Measurements from ENCODE around the gene NUDT3.
"Not testable (repeated sequence)": the region's sequence is repeated elsewhere in the genome, so short reads cannot be mapped to it uniquely, and the experiment has no call there.

The NUDT3 gene

DNA sequence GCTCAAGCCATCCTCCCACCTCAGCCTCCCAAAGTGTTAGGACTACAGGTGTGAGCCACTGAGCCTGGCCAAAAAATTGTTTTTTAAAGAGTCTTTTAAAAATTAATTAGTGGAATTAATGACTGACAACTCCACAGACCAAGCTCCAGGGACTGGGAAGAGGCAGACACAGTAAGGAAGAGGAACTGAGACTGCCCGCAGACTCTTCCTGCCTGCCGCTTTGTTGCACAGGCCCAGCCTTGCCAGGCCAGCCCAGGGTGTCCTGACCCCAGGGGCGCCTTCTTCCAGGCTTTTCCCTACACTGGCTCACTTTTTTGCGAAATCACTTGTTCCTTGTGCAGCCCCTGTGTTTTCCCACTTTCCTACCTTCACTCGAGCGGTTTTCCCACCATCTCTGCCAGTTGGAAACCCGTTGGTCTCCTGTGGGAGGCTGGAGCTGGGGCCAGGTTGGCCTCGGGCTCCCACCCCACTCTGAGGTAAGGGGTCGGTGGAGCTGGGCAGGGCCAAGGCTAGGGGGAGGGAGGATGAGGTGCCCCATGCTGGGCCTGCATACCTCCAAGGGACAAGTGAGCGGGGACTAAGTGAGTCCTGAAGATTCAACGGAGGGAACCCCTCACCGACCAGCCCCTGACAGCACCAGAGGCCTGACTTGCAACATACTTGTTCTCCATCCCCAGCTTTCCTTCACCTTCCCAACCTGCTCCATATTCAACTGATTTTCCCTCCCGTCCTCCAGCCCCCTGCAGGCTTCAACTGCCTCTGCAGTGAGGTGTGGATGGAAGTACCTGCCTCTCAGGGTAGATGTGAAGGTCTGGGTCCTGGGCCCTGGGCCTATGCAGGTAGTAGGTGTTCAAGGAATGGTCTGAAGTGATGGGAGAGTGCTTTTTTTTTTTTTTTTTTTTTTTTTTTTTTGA lies 120.2 kb downstream of the NUDT3 start:
- DNase-seq (ENCODE audit: extremely low read depth, insufficient read length), result no peak
- Histone ChIP-seq H3K27me3 (replicated peaks; ENCODE audit: control insufficient read depth, insufficient read depth, low read length) (no peaks in the 10 kb centered on the region), H3K4me3 (replicated peaks; ENCODE audit: low read depth, low read length) (no peak overlapping the region), H3K36me3 (ENCODE audit: control insufficient read depth, insufficient read depth, low read length) (no peaks in the 10 kb centered on the region)
- TF ChIP-seq, protein P1, sequence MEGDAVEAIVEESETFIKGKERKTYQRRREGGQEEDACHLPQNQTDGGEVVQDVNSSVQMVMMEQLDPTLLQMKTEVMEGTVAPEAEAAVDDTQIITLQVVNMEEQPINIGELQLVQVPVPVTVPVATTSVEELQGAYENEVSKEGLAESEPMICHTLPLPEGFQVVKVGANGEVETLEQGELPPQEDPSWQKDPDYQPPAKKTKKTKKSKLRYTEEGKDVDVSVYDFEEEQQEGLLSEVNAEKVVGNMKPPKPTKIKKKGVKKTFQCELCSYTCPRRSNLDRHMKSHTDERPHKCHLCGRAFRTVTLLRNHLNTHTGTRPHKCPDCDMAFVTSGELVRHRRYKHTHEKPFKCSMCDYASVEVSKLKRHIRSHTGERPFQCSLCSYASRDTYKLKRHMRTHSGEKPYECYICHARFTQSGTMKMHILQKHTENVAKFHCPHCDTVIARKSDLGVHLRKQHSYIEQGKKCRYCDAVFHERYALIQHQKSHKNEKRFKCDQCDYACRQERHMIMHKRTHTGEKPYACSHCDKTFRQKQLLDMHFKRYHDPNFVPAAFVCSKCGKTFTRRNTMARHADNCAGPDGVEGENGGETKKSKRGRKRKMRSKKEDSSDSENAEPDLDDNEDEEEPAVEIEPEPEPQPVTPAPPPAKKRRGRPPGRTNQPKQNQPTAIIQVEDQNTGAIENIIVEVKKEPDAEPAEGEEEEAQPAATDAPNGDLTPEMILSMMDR (IDR thresholded peaks at IDR 0.05; ENCODE audit: insufficient read depth, low read length, poor library complexity, severe bottlenecking), result peak; percentile 9

DNA sequence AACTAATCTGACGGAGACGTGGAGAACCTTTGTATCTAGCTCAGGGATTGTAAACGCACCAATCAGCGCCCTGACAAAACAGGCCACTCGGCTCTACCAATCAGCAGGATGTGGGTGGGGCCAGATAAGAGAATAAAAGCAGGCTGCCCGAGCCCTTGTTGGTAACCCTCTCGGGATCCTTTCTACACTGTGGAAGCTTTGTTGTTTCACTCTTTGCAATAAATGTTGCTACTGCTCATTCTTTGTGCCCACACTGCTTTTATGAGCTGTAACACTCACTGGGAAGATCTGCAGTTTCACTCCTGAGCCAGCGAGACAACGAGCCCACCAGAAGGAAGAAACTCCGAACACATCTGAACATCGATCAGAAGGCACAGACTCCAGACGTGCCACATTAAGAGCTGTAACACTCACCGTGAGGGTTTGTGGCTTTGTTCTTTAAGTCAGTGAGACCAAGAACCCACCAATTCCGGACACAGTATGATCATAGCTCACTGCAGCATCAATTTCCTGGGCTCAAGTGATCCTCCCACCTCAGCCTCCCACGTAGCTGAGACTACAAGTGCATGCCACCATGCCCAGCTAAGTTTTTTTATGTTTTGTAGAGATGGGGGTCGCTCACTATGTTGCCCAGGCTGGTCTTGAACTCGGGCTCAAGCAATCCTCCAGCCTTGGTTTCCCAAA lies 122.7 kb downstream of the NUDT3 start:
- not testable (repeated sequence) for H3K4me3 ChIP-seq (replicated peaks; ENCODE audit: low read depth, low read length); H3K36me3 ChIP-seq (ENCODE audit: control insufficient read depth, insufficient read depth, low read length); H3K27me3 ChIP-seq (replicated peaks; ENCODE audit: control insufficient read depth, insufficient read depth, low read length); DNase-seq (ENCODE audit: extremely low read depth, insufficient read length)

DNA sequence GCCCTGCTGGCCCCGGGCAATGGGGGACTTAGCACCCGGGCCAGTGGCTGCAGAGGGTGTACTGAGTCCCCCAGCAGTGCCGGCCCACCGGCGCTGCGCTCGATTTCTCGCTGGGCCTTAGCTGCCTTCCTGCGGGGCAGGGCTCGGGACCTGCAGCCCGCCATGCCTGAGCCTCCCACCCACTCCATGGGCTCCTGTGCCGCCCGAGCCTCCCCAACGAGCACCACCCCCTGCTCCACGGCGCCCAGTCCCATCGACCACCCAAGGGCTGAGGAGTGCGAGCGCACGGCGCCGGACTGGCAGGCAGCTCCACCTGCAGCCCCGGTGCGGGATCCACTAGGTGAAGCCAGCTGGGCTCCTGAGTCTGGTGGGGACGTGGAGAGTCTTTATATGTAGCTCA lies 123.3 kb downstream of the NUDT3 start:
- not testable (repeated sequence) for H3K36me3 ChIP-seq (ENCODE audit: control insufficient read depth, insufficient read depth, low read length); DNase-seq (ENCODE audit: extremely low read depth, insufficient read length); H3K27me3 ChIP-seq (replicated peaks; ENCODE audit: control insufficient read depth, insufficient read depth, low read length); H3K4me3 ChIP-seq (replicated peaks; ENCODE audit: low read depth, low read length)

DNA sequence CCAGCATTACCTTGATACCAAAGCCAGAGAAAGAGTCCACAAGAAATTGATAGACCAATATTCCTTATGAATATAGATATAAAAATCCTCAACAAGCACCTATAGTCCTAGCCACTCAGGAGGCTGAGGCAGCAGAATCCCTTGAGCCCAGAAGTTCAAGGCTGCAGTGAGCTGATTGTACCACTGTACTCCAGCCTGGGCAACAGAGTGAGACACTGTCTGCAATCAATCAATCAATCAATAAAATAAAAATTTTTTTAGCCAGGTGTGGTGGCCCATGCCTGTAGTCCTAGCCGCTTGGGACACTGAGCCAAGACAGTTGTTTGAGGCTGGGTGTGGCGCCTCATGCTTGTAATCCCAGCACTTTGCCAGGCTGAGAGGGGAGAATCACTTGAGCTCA lies 124.7 kb downstream of the NUDT3 start:
- H3K36me3 ChIP-seq (ENCODE audit: control insufficient read depth, insufficient read depth, low read length), result no peaks in the 10 kb centered on the region
- no peak overlapping the region for H3K4me3 ChIP-seq (replicated peaks; ENCODE audit: low read depth, low read length)
- TF ChIP-seq, protein P1 (IDR thresholded peaks at IDR 0.05; ENCODE audit: insufficient read depth, low read length, poor library complexity, severe bottlenecking), result no peak
- no peaks in the 10 kb centered on the region for H3K27me3 ChIP-seq (replicated peaks; ENCODE audit: control insufficient read depth, insufficient read depth, low read length)
- no peak for DNase-seq (ENCODE audit: extremely low read depth, insufficient read length)

DNA sequence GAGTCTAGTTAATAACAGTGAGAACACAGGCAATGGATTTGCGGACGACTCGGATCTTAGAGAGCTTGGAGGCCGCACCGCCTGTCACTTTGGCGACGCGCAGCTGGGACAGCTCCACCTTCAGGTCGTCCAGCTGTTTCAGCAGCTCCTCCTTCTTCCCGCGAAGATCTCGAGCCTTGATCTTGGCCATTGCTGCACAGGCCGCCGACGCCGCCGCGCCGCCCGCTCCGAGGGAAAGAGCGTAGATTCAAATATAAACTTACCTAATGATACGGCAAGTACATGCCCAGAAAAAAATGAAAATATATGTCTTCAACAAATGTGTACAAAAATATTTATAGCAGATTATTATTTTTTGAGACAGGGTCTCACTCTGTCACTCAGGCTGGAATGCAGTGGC lies 129.0 kb downstream of the NUDT3 start:
- H3K36me3 ChIP-seq (ENCODE audit: control insufficient read depth, insufficient read depth, low read length); DNase-seq (ENCODE audit: extremely low read depth, insufficient read length); H3K4me3 ChIP-seq (replicated peaks; ENCODE audit: low read depth, low read length); H3K27me3 ChIP-seq (replicated peaks; ENCODE audit: control insufficient read depth, insufficient read depth, low read length): not testable (repeated sequence)

DNA sequence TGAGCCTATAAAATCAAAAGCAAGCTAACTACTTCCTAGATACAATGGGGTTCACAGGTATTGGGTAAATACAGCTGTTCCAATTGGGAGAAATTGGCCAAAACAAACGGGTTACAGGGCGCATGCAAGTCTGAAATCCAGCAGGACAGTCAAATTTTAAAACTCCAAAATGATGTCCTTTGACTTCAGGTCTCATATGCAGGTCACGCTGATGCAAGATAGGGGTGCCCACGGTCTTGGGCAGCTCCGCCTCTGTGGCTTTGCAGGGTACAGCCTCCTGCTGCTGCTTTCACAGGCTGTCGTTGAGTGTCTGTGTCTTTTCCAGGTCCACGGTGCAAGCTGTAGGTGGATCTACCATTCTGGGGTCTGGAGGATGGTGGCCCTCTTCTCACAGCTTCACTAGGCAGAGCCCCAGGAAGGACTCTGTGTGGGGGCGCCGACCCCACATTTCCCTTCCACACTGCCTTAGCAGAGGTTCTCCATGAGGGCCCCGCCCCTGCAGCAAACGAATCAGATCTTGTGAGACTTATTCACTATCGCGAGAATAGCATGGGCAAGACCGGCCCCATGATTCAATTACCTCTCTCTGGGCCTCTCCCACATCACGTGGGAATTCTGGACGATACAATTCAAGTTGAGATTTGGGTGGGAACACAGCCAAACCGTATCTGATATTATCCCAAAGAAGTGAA lies 131.7 kb downstream of the NUDT3 start:
- Histone ChIP-seq H3K4me3 (replicated peaks; ENCODE audit: low read depth, low read length) (no peak overlapping the region), H3K36me3 (ENCODE audit: control insufficient read depth, insufficient read depth, low read length) (no peaks in the 10 kb centered on the region), H3K27me3 (replicated peaks; ENCODE audit: control insufficient read depth, insufficient read depth, low read length) (no peaks in the 10 kb centered on the region)
- TF ChIP-seq, protein P1 (IDR thresholded peaks at IDR 0.05; ENCODE audit: insufficient read depth, low read length, poor library complexity, severe bottlenecking), result no peak
- no peak for DNase-seq (ENCODE audit: extremely low read depth, insufficient read length)

DNA sequence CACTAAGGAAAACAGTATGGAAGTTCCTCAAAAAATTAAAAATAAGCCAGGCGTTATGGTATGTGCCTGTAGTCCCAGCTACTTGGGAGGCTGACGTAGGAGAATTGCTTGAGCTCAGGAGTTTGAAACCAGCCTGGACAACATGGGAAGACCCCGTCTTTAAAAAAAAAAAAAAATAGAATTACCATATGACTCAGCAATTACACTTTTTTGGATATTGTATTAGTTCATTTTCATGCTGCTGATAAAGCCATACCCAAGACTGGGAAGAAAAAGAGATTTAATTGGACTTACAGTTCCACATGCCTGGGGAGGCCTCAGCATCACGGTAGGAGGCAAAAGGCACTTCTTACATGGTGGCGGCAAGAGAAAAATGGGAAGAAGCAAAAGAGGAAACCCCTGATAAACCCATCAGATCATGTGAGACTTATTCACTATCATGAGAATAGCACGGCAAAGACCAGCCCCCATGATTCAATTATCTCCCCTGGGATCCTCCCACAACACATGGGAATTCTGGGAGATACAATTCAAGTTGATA lies 132.9 kb downstream of the NUDT3 start:
- no peak for DNase-seq (ENCODE audit: extremely low read depth, insufficient read length)
- Histone ChIP-seq H3K4me3 (replicated peaks; ENCODE audit: low read depth, low read length) (no peak overlapping the region), H3K36me3 (ENCODE audit: control insufficient read depth, insufficient read depth, low read length) (no peaks in the 10 kb centered on the region), H3K27me3 (replicated peaks; ENCODE audit: control insufficient read depth, insufficient read depth, low read length) (no peaks in the 10 kb centered on the region)
- TF ChIP-seq, protein P1 (IDR thresholded peaks at IDR 0.05; ENCODE audit: insufficient read depth, low read length, poor library complexity, severe bottlenecking), result no peak

DNA sequence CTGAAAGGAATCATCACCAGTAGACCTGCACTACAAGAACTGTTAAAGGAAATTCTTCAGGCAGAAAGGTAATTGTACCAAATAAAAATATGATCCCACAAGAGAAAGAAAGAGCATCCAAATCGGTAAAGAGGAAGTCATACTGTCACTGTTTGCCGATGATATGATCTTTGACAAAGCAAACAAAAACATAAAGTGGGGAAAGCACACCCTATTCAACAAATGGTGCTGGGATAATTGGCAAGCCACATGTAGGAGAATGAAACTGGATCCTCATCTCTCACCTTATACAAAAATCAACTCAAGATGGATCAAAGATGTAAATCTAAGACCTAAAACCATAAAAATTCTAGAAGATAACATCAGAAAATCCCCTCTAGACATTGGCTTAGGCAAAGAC lies 140.1 kb downstream of the NUDT3 start:
- H3K4me3 ChIP-seq (replicated peaks; ENCODE audit: low read depth, low read length); H3K36me3 ChIP-seq (ENCODE audit: control insufficient read depth, insufficient read depth, low read length); H3K27me3 ChIP-seq (replicated peaks; ENCODE audit: control insufficient read depth, insufficient read depth, low read length); DNase-seq (ENCODE audit: extremely low read depth, insufficient read length): not testable (repeated sequence)
